ENCODE data around the gene PLSCR2. TPM values are rescaled to one million over a fixed set of nuclear protein-coding genes. Genes with fewer than 3 reads are reported as not detected.

Gene PLSCR2
- 0.11 TPM in 1 of 5 replicates, not detected in the others for total RNA-seq (2022; extraction: Qiagen RNA extraction)

GRCh38 chr3:146469150-146470017 is at the start of gene PLSCR2:
Gene PLSCR2 (minus strand): TSS chr3:146469561. CDS start chr3:146459904, 9,657 bp downstream.

Other genes with a start within 250 kb of the PLSCR2 start
- 5.9 to 10.7 TPM (median 9.0 TPM) in 5 replicates for gene PLSCR4, start 218.5 kb downstream of the PLSCR2 start, total RNA-seq (2022; extraction: Qiagen RNA extraction)
- gene PLSCR1, start 75.0 kb upstream of the PLSCR2 start, total RNA-seq (2022; extraction: Qiagen RNA extraction): 44.5 to 47.5 TPM (median 45.3 TPM) in 5 replicates
- not detected in 5 replicates for gene PLSCR5, start 135.8 kb upstream of the PLSCR2 start, total RNA-seq (2022; extraction: Qiagen RNA extraction)

Data from A549 treated with Hydrocortisone at 1 μM for 4 hours (cell line).